Hematopoietic multipotent progenitor cell treated with erythropoietin and hydrocortisone succinate and interleukin-3 and kit ligand, for 4 days (in vitro differentiated cells): ENCODE data around the gene TTC21A.

Experiments
- DNase-seq: peaks from one replicate; pipeline ENCODE4 v3.0.0-alpha.2; 2015

Gene TTC21A

DNA sequence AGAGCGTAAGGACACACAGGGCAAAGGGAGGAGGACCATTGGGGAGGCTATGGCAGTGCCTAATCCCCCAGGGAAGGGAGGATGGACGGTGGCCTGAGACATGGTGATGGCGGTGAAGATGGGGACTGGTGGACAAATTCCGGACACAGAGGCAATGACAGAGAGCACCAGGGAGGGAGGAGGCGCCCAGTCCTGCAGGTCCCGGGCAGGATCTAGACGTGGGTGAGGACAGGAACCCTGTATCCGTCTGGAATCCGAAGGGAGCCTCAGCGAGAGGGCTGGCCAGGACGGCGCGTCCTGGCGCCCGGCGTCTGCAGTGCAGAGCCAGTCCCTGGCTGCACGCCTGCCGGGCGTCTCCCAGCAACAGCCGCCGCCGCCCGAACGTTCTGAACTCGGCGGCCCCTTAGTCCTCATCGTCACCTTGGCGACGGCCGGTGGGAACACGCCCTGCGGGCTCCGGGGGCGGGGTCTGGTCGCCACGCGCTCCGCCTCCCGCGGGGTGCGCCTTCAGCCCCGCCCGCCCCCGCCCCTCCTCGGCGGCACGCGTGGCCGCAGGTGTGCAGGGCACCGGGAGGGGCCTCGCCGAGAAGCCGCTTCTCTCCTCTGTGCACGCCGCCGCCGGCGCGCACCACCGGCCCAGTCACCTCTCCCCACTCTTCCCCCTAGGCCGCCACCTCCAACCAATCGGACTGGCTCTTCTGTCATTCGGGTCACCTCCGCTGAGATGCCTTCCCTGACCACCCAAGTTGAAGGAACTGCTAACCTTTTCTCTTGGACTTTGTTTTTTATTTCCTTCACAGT, 73.3 kb downstream of the TTC21A start:
- DNase-seq = peak; percentile 96

DNA sequence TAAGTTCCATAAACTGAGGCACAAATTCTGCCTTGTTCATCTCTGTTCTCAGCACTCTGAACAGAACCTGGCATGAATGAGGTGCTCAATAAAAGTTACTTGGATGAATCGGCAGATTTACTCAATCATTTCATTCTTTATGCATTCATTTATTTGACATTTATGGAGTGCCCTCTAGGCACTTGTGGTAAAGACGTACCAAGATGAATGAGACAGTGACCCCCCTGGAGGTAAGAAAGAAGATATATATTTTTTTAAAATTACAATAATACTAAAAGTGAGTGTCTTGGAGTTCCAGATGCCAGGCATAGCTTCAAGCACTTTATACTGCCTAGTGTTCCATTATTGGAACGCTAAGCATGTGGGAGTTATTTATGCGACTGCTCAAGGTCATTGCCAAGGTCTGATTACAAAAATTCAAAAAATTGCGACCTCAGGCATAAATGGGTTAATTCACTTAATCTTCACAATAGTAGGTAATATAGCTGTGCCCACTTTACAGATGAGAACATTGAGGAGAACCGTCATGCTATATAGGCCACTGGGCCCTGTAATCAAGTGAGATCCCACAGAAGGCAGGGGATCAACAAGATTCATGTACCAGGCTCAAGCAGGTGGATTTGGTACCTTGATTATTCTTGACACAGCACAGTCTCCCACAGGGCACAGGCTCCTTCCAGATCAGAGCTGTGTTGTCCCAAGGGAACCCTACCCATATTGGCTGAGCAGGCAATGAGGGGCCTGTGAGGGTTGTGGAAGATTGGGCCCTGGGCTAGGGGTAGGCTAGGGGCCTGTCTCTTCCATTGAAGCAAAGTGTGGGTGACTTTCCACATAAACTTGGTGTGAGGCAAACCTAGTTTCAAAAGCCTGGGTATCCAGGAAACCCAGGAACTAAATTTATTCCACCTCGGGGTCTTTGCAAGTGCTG, 74.2 kb downstream of the TTC21A start:
- DNase-seq = peak; percentile 69

DNA sequence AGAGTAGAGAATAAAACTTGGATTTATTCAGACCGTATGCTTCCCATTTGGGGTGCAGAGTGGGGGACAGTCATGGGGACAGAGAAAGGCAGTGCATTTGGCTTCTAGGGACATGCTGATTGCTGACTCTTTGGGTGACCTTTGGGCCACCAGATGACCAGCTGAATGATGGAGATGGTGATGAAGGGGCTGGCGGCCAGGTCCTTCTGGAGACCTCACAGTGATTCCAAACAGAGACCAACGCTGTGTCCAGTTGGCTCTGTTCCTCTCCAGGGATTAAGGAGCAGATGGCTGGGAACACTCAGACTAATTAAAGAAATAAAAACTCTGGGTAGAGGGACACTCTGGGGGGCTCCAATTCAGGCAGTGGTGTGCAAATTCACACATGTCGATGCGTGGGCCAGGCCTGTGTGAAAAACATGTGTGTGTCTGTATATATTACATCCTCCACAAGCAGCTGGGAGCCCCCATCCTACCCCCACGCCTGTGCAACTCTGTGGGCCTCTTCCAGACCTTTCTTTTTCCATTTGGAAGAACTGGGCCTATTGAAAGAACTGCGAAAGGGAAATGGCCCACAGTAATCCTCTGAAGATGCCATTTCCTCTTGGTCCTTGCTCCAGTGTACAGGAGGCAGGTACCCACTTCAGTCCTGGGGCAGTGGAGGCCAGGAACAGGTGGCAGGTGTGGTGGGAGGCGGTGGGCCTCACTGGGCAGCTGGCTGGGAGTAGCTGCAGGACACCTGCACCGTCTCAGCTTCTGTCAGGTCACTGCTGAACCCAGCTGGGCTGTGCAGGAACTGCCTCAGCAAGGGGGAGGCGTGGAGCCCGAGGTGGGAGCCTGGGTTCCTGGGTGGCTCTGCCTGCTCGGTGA, 76.0 kb downstream of the TTC21A start:
- DNase-seq = no peak

DNA sequence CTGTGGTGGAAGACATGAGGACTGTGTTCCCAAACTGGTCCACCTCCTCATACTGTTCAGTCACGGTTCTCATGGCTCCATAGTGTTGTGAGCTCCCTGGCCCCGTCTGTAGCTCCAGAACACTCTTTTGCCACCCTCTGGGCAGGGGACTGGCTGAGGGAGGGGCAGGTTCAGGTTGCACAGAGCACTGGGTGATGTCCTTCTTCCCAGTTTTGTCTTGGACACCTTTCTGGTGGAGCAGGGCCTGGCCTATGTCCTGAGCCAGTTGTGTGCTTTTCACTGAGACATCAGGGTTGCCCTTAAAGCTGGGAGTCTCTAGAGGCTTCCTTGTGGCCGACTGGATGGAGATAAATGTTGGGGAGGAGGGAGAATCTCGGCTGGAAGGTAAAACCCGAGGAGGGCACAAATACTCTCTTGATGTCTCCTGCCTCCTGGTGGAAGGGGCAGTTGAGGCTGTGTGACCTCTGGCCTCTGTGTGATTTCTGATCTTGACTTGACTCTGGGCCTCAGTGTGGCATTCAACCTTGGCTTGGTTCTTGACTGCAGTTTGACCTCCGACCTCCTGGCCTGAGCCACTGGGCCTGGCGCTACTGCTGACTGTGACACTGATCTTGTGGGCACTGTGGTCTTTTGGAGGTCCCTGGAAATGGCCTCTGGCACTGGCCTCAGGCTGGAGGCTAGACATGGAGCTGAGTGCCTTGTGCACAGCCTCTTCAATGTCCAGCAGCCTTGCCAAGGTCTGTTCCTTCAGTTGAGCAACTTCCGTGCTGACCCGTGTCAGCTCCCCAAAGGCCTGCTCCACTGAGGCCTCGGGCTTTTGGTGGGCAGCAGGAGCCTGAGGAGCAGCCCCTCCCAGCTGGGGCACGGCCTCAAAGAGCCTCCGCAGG, 76.8 kb downstream of the TTC21A start:
- no peak for DNase-seq

DNA sequence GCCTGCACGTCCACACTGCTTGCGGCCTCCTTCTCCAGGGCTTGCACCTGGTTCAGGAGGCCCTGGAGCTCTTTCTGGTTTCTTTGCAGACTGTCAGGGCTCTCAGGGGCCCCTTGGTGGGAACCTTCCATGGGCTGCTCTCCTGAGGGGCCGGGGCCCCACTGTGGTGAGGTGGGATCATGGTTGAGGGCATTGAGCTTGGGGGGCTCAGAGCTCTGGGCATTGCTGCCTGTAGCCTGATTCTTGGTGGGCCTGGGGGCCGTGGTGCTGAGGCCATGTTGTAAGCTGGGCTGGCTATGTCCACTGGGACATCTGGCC, 77.4 kb downstream of the TTC21A start:
- no peak for DNase-seq

DNA sequence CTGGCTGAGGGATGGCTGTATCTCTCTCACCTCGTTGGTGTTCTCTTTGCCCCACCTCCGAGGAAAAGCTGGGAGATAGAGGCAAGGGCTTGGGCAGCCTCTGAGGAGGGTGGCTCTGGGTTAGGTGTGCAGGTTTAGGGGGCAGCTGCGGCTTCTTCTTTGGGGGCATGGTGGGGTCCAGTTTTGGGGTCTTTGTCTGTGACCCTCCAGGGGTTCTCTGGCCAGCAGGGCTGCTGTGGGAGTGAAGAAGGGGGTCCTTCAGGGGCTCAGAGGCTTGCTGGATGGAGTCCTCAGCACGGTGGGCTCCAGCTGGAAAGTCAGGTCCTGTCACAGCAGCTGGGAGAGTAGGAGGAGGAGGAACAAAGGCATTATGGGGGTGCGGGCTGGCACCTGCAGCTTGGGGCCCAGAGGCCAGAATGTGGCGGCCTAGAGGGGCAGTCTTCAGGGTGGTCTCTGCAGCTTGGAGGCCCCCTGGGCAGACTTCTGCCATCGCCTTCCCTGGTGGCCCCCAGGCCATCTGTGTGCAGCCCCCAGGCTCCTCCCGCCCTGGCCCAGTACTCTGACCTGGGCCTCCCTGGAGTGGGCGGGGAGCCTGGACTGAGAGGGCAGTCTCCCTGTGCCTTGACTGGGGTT, 78.0 kb downstream of the TTC21A start:
- no peak for DNase-seq

DNA sequence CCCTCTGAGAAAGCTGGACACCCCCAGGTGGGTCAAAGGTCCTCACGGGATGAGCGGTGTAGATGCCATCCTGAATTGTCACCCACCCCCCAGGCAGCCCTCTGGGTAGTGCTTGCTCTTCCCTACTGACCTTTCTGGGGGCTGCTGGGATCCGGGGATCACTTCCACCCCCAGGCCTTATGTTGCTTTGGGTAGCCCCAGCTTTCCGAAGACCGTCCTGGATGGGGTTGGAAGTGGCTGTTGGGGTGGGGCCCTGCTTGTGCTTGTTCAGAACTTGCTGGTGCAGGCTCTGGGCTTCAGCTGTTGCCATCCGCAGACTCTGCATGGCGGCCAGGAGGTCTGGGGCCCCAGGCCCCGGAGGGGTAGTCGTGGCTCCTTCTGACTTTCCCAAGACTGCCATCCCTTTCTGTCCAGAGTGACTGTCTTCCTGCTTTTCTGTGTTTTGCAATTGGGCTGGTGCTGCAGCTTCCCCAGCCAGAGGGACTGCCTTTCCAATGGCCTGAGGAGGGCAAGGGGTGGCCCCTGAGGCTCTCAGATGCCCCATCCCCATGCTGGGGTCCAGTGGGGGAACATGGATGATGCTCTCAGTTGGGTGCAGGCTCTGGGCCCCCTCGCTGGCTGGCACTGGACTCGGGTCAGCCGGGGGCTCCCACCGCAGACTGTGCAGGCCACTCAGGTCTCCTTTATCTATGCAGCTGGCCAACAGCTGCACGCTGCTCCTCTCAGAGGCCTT, 78.6 kb downstream of the TTC21A start:
- DNase-seq = no peak

DNA sequence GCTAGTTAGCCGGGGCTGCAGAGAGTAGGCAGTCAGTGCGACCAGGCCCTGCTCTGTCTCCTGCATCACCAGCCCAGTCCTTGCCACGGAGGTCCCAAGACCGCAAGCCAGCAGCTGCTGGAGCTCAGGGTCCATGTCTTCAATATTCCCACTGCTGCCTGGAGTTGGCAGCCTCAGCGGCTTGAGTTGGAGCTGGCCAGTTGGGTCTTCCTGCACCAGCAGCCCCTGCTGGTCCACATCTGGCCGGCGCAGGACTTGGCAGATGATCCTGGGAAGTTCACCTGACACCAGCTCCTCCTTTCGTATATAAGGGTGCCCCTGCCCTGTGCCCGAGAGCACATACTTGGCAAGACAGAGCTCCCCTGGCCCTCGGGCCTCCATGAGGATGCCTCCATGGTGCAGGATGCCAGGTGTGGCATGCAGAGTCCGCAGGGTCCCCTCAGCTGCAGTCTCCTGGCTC, 79.2 kb downstream of the TTC21A start:
- DNase-seq = no peak

DNA sequence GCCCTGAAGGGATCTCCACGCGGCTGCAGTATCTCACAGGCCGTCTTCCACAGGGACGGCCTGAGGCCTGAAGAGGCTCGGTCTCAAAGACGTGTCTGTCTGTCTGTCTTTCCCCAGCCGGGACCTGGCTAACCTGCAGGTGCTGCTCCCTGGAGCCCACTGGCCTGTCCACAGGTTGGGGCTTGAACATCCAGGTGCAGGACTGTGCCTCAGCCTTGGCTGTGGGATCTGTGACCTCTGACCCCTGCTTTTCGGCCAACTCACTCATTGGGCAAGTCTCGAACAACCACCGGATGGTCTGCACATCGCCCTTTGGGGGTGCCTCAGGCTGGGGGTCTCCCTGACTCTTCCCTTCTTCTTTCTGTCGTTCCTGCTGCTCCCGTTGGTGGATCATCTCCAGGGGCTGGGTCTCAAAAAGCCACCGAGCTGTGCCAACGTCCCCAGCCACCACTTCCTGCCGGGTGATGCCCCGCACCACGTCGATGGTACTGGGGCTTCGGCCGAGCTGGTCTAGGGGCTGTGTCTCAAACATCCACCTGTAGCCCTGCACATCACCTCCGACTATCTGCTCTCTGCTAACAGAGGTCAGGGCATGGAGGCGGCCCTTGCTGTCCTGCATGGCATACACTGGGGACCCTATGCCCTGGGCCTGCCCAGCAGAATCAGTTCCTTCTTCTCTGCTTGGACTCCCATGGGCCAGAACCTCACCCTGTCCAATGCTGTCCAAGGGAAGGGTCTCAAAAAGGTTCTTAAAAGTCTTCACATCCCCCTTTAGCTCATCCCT, 80.1 kb downstream of the TTC21A start:
- DNase-seq = no peak
